Right renal cortex interstitium (tissue), 3 donors: ENCODE measurements around the gene TMEM234. TPM values are rescaled to one million over a fixed set of nuclear protein-coding genes. Genes with fewer than 3 reads are reported as not detected.
A peak's percentile ranks its signal among the peaks of the same experiment; 100 is the strongest.

Source experiments
- DNase-seq, 3 donors: peaks; one replicate each; pipeline ENCODE4 v3.0.0-alpha.2; 2013; ENCODE audit warnings: low read depth in 3 of 3, low spot score in 2 of 3
- polyA plus RNA-seq, 3 donors: library from polyadenylated mRNA; unstranded; fragments of 120-200 nt; gene quantifications; one replicate each; pipeline ENCODE4 v1.2.1, GENCODE V29; 2013; ENCODE audit not compliant: insufficient read length in 3 of 3

Gene TMEM234
- polyA plus RNA-seq, 3 donors = 21.1 to 27.3 (median 23.6) TPM

DNA sequence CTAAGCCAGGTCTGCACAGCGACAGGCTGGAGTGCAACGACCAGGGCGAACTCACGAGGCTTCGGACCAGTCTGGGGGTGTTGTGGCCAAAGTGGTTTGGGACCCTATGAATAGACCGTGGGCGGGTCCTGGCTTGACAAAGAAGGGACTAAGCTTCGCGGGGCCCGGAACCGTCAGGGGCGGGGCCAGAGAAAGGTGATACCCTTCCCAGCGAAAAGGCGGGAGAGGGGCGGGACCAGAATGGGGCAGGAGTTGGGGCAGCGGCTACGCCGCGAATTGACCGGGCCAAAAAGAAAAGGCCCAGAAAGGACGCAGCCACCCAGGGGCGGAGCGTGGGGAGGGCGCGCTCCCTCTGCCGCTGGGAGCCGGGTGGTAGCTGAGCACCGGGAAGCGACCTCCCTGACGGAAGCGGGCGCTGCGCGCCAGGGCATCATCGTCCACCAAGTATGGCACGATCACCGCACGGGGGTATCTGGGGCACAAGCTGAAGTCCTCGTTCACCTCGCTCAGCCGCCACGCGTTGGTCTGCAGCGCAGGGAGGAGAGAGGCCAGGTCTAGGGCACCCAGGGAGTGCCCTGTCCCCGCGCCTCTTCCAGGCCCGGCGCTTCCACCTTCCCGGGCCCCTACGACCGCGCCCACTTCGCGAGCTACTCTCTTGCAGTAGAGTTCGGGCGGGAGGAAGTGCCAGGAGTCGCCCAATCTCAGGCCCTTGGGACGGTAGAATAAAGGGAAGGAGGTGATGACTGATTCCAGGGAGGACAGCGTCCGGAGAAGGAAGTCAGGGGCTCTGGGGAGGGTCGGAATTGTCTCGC is 18.2 kb upstream of the TMEM234 start:
- DNase-seq = no peak

- no peak for DNase-seq
Measured at GRCh38 chr1:32239790-32240139, 17.6 kb upstream of the TMEM234 start.

DNA sequence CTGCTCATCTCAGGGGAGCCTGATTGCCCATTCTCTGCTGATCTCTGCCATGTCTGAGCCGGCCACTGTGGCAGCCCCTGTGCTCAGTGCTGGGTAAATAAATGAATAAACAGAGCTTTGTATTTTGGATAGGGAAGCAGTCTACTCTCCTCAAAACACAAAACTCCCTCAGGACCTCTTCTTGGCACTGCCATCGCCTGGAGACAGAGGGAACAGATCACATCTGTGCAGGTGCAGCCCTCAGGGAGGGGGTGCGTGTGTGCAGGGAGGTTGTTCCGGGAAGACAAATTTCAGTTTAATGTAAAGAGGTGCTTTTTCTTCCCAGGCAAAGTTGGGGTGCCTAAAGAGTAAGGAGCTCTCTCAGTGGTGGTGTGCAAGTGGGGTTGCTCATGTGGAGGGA is 17.2 kb upstream of the TMEM234 start:
- DNase-seq = no peak

- no peak for DNase-seq
Measured at GRCh38 chr1:32234792-32235191, 12.6 kb upstream of the TMEM234 start.

DNA sequence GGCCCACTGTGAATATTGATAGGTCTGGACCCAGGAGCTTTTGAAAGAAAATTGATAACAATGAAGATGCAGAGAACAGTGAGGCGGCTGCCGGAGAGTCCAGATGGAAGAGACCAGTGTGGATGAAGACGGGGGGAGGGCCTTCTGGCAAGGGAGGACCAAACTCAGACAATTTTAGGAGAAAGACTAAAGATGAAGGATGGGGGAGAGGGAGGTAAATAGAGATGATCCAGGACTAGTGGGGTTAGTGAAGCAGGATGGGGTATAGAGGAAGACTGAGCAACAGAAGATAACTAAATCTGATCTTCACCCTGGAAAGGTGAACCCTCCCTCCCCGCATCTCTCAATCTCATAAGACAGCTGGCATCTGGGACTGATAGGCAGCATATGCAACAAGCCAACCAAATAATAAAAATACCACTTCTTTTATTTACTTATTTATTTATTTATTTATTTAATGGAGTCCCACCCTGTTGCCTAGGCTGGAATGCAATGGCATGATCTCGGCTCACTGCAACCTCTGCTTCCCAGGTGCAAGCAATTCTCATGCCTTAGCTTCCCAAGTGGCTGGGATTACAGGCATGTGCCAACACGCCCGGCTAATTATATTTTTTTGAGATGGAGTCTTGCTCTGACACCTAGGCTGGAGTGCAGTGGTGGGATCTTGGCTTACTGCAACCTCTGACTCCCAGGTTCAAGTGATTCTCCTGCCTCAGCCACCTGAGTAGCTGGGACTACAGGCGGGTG is 10.6 kb upstream of the TMEM234 start:
- DNase-seq = no peak

- DNase-seq = no peak
Measured at GRCh38 chr1:32231843-32232432, 9.8 kb upstream of the TMEM234 start.

GRCh38 chr1:32228771-32229170 is 6.6 kb upstream of the TMEM234 start:
- DNase-seq = no peak

DNA sequence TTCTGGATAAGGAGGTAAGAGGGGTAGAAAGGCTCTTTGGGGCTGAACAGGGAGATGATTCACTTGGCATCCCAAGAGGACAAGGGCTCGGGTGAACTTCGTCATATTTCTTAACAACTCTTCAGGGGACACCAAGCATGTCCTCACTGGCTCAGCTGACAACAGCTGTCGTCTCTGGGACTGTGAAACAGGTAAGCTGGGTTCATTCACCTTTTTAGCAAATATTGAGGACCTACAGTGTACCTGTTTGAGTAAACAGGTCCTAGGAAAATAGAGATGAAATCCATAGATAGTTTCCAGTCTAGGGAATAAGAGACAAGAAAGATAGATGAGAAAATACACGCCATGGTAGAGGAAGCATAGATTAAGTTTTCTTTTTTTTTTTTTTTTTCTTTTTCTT is 2.1 kb upstream of the TMEM234 start:
- DNase-seq = no peak

GRCh38 chr1:32223683-32224082 is 1.5 kb upstream of the TMEM234 start:
- no peak for DNase-seq

DNA sequence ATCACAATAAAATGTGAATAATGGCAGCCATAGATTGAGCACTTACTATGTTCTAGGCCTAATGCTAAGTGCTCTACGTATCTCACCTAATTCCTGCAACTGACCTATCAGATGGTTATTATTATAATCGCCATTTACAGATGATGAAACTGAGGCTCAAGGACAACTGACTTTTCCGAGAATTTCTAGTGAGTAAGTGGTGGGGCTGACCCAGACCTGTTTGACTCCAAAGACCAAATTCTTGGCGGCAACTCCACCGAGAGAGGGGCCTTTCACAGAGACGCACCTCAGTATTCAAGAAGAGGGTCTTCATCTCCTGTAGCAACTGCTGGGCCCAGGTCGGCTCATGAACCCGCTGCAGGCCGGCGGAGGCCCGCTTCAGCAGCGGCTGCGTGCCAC is 573 bp downstream of the TMEM234 start:
- no peak for DNase-seq

- DNase-seq = no peak
Measured at GRCh38 chr1:32220746-32221580, 1.2 kb downstream of the TMEM234 start.

DNA sequence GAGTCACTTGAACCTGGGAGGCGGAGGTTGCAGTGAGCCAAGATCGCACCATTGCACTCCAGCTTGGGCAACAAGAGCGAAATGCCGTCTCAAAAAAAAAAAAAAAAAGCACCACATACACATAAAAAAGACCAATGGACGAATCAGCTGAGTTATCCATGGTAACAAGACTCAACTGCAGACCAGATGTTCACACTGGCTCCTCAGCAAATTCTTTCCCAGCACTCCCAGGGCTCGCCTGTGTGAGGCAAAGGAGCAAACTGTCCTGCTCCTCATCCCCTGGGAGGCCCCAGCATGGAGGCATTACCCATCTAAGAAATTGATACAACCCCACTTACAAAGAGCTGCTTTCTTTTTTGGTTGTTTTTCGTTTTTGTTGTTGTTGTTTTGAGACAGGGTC is 3.1 kb downstream of the TMEM234 start:
- DNase-seq = no peak

- no peak for DNase-seq
Measured at GRCh38 chr1:32216566-32216965, 5.6 kb downstream of the TMEM234 start.

DNA sequence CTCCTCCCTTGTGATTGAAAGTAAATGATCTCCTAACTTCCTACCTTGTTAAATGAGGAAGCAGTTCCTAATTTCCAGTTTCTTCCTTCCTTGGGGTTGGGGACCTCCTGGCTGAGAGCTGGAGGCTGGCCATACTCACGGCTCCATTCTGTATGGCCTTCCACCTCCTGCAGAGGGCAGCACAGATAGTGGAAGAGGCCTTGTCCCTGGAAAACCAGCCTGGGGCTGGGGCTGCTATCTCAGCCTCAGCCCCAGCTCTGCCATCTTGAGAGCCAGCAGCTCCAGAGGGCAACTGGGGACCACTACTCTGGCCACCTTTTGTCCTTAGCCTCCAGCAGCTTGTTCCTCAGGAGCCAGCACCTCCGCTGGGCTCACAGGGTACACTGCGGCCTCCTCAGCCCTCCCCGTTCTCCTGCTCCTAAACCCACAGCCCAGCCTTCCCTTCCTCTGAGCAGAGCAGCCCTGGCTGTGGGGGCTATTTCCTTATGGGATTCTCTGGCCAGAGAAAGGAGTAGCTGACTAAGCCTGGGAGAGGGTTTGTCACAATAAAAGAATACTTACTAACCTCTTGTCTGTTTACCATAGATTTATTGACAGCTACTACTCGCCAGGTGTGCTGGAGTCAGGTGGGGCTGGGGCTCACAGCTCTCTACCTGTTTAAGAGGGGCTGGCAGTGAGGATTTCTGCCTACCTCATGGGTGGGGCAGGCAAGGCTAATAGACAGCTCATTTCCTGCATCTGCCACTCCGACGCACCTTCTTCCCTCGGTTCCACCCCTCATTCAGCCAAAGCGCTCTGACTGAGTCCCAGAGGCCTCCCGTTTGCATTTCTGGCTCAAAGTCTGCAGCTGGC is 6.3 kb downstream of the TMEM234 start:
- DNase-seq = no peak

- no peak for DNase-seq
Measured at GRCh38 chr1:32208891-32209328, 13.2 kb downstream of the TMEM234 start, which contains the start of gene DCDC2B. DCDC2B (plus strand) TSS chr1:32209089; CDS start chr1:32209094, 5 bp downstream.

- DNase-seq = no peak
Measured at GRCh38 chr1:32208469-32208868, 13.7 kb downstream of the TMEM234 start.

DNA sequence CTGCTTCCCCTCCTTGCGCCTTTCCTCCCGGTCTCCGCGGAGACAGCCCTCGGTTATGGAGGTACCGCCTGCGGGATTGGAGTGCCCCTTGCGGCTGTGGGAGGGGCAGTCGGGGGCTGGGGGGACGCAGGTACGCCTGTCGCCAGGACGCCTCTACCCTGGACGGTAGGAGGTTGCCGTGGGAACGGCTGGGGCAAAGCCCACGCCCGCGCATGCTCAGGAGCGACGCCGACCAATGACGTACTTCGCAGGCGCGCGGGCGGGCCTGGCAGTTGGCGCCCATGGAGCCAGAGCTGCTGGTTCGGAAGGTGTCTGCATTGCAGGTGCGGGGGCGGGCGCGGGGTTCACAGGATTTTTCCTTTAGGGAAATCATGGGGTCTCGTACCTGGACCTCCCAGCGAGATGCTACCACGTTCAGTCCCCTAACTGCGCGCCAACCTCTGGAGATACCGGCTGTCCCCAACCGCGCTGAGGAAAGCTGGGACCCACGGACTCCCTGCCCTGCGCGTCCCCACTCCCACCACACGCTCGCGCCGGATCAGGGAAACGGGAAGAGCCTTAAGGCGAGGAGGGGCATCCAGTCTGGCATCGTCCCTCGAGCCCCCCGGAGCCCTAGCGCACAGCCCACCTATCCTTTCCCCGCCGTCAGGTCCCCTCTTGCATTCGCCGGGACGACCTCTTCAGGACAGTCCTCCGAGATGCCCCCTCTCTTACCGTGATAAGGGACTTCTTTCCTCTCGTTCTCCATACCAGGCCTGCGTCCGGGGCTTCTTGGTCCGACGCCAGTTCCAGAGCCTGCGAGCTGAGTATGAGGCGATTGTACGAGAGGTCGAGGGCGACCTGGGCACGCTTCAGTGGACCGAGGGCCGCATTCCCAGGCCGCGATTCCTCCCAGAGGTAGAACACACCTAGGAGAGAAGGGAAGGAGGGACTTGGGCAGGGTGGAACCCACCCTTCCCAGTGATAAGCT is 16.5 kb downstream of the TMEM234 start, which contains the start of gene IQCC:
TSS of gene IQCC (plus strand) at position 271 of the 970 bp plus-strand sequence. CDS start at position 282, 11 bp downstream.
- peak in 2 of 3 donors; percentile 85 to 90 for DNase-seq

- peak in 1 of 3 donors; percentile 19 for DNase-seq
Measured at GRCh38 chr1:32204943-32205361, 17.2 kb downstream of the TMEM234 start.
